ENCODE measurements around the gene RNF39. TPM values are rescaled to one million over a fixed set of nuclear protein-coding genes. Genes with fewer than 3 reads are reported as not detected.
A peak's percentile ranks its signal among the peaks of the same experiment; 100 is the strongest.

The RNF39 gene
- total and polyA plus RNA-seq, 10 of the 15 experiments (the other 5 are each of a cell fraction or from before 2014, with no cell fraction given) = 0.04 to 0.11 TPM; not detected in 8

GRCh38 chr6:30075790-30076732 lies 492 bp upstream of the RNF39 start:
- H3K4me2 ChIP-seq (ENCODE audit: control insufficient read depth, insufficient read depth) = no peak overlapping the region
- ChIA-PET RAD21 (ENCODE audit: unreplicated experiment) (no interaction called here), SMC1A (ENCODE audit: uncharacterized antibody, unreplicated experiment) (interaction anchor here (0.7 kb wide), 1 partner anchor 92 kb away, joined by 4 read pairs; no protein-coding TSS in a partner anchor), POLR2A (no interaction called here), CTCF (interaction anchor here (0.7 to 1.1 kb wide), 3 partner anchors 10 to 27 kb away, joined by 3 read pairs; partner anchors contain the start of genes POLR1H and PPP1R11)
- H2AFZ ChIP-seq (ENCODE audit: control insufficient read depth, low read depth, low read length) = no peak overlapping the region
- DNase-seq (ENCODE audit: low read depth, low spot score) (no peak), ATAC-seq (no peak), FAIRE-seq (no peak)
- peaks cover 4 to 19% of the 10 kb centered on the region in 2 experiments for H3K27me3 ChIP-seq (replicated peaks in 1 of 2; ENCODE audit: control insufficient read depth in 2 of 2, insufficient read depth in 2 of 2, low read length in 1 of 2)
- TF ChIP-seq CTCF (IDR thresholded peaks at IDR 0.05 in 2 of 3, conservative IDR thresholded peaks at IDR 0.05 in 1 of 3; ENCODE audit: control insufficient read depth in 2 of 3, extremely low read depth in 1 of 3, insufficient read depth in 1 of 3, low read depth in 3 of 3, low read length in 3 of 3) (peak; percentile 9 to 23 (median 22); a peak in 3 of 6 replicates), EZH2 (IDR thresholded peaks at IDR 0.05; ENCODE audit: borderline replicate concordance, control insufficient read depth, low read depth, low read length) (0 out of 2 replicates have a peak, but pooled peaks have one; percentile 15), IRF4 (IDR thresholded peaks at IDR 0.05; ENCODE audit: low read depth, low read length) (no peak)
- BruUV-seq (replicated peaks) = no TSS peak
- H3K27ac ChIP-seq (ENCODE audit: control insufficient read depth, insufficient read depth) = no peak overlapping the region
- H3K36me3 ChIP-seq (ENCODE audit: control insufficient read depth in 2 of 2, insufficient read depth in 2 of 2, low read length in 1 of 2) = no peaks in the 10 kb centered on the region
- no peaks in the 10 kb centered on the region for H3K4me1 ChIP-seq (ENCODE audit: control insufficient read depth, insufficient read depth, low read length)
- 52% methylated on average over 22 of the region's 22 CpGs for WGBS (ENCODE audit: insufficient coverage, insufficient replicate concordance, low lambda C conversion rate, missing lambda C conversion rate)
- no peak overlapping the region for H3K9ac ChIP-seq (ENCODE audit: control insufficient read depth, insufficient read depth, low read length)
- no peaks in the 10 kb centered on the region for H4K20me1 ChIP-seq (ENCODE audit: control insufficient read depth, insufficient read depth)
- no peaks in the 10 kb centered on the region for H3K9me3 ChIP-seq (replicated peaks; ENCODE audit: control insufficient read depth, insufficient read depth, low read length)
- in situ Hi-C loops (cut with MboI) = no loop called here
- no peak overlapping the region for H3K4me3 ChIP-seq
- no peaks in the 10 kb centered on the region for H3K79me2 ChIP-seq (ENCODE audit: control insufficient read depth, insufficient read depth, low read length)
- intact Hi-C loops (cut with micrococcal nuclease; ENCODE audit: unreplicated experiment) = no loop called here
